ENCODE results near the gene DDX19B.
"Not testable (repeated sequence)": the region's sequence is repeated elsewhere in the genome, so short reads cannot be mapped to it uniquely, and the experiment has no call there.

DDX19B gene

DNA sequence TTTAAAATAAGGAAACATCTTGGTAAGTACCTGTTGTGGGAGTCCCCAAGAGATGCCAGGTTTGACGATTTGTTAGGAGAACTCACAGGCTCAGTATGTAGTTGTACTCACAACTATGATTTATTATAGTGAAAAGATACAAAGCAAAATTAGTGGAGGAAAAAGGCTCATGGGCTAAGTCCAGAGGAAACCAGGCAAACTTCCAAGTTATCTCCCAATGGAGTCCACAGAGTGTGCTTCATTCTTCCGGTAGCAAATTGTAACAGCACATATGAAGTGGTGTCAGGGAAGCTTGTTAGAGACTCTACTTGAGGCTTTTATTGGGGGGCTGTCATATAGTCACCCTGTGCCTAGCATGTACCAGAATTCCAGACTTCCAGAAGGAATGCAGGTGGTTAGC lies 50.0 kb downstream of the DDX19B start:
- DNase-seq (ENCODE audit: low read depth in 2 of 2, low spot score in 1 of 2), result no peak

DNA sequence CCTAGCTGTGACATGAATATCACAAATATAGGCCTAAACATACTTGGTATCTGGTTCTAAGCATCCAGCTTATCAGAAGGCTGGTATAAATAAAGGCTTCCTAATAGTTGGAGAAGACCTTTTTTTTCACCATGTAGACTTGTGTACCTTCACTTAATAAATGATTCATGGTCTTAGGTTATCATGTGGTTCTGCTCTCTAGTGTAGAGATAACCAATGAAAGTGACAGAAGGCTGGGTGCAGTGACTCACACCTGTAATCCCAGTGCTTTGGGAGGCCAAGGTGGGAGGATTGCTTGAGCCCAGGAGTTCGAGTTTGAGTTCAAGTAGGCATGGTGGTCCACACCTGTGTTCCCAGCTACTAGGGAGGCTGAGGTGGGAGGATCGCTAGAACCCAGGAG lies 50.8 kb downstream of the DDX19B start:
- no peak for DNase-seq (ENCODE audit: low read depth in 2 of 2, low spot score in 1 of 2)

DNA sequence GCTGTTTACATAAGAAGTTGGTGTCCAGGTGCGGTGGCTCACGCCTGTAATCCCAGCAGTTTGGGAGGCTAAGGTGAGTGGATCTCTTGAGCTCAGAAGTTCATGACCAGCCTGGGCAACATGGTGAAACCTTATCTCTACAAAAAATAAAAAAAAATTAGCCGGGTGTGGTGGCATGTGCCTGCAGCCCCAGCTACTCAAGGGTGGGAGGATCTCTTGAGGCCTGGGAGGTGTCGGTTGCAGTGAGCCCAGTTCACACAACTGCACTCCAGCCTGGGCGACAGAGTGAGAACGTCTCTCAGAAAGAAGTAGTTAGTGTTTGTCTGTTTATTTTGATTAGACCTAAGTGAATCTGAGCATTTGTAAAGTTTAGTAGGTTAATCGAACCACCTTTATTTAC lies 60.6 kb downstream of the DDX19B start:
- DNase-seq (ENCODE audit: low read depth in 2 of 2, low spot score in 1 of 2), result no peak

DNA sequence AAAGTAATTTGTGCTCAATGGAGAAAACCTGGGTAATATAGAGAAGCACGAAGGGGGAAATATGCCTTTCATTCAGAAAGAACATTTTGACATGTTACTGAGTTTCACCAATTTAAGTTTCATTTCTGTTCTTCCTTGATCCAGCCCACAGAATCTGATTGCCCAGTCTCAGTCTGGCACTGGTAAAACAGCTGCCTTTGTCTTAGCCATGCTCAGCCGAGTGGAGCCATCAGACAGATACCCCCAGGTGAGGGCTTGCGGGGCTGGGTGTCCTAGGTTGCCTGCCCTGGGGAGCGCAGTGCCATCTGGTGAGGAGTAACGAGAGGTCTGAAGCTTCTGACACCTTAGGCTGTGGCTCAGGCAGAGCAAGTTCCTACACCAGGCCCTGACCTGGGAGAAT lies 65.4 kb downstream of the DDX19B start:
- no peak for DNase-seq (ENCODE audit: low read depth in 2 of 2, low spot score in 1 of 2)

DNA sequence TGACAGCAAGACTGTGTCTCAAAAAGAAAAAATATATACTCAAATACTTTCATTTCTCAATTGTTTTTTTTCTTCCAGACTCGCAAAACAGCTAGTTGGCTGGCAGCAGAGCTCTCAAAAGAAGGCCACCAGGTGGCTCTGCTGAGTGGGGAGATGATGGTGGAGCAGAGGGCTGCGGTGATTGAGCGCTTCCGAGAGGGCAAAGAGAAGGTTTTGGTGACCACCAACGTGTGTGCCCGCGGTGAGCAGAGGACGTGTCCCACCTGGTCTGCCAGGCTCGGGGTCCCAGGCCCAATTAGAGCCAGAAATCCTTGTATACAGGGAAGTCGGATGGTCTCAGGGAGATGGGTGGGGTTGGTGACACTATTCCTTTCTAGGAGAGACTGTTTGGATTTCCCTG lies 71.2 kb downstream of the DDX19B start:
- not testable (repeated sequence) for DNase-seq (ENCODE audit: low read depth in 2 of 2, low spot score in 1 of 2)

DNA sequence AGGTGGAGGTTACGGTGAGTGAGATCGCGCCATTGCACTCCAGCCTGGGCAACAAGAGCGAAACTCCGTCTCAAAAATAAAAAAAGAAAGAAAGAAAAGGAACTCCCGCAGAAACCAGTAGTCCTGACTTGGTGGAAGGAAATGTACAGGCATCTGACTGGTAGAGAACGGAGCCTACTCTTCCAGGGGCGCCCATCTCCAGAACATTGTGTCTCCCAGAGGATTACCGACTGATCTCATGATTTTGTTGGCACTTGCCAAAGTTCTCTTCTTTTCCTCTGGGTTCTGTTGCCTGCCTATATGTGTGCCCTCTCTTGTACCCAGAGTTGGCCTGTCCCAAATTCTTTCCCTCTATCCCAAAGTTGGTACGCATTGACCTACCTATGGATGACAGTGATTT lies 71.9 kb downstream of the DDX19B start:
- DNase-seq (ENCODE audit: low read depth in 2 of 2, low spot score in 1 of 2), result no peak

DNA sequence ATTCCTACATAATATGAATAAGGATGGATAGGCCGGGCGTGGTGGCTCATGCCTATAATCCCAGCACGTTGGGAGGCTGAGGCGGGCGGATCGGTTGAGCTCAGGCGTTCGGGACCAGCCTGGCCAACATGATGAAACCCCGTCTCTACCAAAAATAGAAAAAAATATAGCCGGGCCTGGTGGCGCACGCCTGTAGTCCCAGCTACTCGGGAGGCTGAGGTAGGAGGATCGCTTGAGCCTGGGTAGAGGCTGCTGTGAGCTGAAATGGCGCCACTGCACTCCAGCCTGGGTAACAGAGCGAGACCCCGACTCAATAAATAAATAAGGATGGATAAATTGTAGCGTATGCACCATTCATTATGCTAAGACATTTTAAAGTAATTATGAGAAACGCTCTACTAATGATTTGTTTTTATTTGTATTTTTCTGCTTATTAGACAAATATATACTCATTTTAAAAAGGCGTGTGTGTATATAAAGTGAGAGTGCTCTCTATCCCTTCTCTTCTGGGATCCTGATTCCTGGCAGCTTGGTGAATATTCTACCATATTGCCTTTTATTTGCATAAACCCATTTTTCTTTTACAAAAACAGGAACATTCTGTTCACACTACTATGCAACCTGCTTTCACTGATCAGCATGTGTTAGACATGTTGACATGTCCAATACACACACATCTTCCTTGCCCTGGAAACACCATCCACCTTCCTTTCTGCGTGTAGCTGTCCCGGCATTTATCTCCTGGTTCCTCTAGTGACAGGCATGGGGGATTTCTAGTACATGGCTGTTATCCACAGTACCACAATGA lies 74.1 kb downstream of the DDX19B start:
- DNase-seq (ENCODE audit: low read depth in 2 of 2, low spot score in 1 of 2), result no peak

DNA sequence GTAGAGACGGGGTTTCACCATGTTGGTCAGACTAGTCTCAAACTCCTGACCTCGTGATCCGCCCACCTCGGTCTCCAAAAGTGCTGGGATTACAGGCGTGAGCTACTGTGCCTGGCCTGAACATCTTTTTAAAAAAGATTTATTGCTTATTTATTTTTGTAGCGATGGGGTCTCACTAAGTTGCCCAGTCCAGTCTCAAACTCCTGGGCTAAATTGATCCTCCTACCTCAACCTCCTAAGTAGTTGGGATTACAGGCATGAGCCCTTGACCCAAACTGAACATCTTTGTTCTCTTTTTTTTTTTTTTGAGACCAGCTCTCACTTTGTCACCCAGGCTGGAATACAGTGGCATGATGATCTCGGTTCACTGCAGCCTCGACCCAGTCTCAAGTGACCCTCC lies 75.2 kb downstream of the DDX19B start:
- DNase-seq (ENCODE audit: low read depth in 2 of 2, low spot score in 1 of 2), result no peak

DNA sequence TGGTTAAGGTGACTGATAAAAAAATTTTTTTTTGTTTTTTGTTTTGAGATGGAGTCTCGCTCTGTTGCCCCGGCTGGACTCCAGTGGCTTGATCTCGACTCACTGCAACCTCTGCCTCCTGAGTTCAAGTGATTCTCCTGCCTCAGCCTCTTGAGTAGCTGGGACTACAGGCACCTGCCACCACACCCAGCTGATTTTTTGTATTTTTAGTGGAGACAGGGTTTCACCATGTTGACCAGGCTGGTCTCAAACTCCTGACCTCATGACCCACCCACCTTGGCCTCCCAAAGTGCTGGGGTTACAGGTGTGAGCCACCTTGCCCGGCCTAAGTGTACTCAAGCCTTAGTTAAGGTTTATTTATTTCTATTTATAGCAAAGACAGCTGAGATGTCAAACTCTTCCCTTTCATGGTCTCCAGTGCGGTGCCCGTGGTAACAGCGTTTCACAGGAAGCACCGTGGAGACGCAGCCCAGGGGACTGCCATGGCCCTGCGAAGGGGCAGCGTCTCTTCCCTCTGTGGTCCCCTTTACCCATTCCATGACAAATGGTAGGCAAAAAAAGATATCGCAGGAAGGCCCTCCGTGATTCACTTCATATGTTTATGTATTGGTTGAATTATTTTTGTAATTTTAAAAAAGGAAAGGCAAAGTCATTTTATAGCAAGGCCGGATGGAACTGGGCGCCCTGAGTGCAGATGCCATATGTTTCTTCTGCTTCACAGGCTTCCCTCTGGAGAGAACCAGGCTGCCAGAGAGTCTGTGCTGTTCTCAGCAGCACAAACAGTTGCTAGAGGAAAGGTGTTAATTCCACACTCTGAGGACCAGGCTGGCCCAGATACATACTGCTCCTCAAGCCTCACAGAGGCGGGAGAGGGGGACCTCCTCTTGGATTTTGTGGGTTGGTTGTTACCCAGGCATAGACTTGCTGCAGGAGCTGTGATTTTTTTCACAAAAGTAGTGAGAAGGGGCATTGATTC lies 76.9 kb downstream of the DDX19B start:
- no peak for DNase-seq (ENCODE audit: low read depth in 2 of 2, low spot score in 1 of 2)

DNA sequence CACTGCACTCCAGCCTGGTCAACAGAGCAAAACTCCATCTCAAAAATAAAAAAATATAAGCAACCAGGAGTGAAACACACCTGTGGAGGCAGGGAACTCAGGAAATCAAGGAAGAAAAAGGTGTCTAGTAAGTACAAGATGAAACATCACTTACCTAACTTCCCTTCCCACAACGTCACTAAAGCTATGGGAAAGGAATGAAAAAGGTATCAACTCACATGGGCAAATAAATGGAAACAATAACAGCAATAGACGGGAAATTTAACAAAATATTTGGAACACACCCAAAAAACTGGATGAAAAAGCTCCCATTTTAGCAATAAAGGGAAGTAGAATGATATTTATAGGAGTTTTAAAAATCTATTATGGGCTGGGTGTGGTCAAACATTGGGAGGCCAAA lies 78.8 kb downstream of the DDX19B start:
- DNase-seq (ENCODE audit: low read depth in 2 of 2, low spot score in 1 of 2), result no peak

DNA sequence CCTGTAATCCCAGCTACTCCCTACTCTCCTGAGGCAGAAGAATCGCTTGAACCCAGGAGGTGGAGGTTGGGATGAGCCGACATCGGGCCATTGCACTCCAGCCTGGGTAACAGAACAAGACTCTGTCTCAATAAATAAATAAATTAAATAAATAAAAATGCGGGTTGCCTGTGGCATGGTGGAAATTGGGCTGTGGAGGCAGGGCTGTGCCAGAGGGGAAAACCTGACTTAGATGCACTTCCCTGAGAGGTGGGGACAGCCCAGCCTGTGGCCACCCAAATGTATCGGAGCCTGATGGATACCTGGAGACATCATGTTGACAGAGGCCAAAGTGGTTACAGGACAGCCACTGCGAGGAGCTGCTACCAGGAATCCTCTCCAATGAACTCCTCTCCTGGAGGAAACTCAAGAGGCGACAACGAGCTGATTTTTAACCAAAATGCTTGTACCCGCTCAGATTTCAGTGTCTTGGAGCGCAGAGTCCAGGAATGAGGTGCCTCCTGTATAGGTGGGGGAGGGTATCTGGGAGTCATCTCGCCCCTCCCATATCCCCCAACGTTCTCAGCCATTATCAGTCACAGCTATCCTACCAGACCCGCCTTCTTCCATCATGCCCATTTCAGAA lies 80.0 kb downstream of the DDX19B start:
- no peak for DNase-seq (ENCODE audit: low read depth in 2 of 2, low spot score in 1 of 2)

DNA sequence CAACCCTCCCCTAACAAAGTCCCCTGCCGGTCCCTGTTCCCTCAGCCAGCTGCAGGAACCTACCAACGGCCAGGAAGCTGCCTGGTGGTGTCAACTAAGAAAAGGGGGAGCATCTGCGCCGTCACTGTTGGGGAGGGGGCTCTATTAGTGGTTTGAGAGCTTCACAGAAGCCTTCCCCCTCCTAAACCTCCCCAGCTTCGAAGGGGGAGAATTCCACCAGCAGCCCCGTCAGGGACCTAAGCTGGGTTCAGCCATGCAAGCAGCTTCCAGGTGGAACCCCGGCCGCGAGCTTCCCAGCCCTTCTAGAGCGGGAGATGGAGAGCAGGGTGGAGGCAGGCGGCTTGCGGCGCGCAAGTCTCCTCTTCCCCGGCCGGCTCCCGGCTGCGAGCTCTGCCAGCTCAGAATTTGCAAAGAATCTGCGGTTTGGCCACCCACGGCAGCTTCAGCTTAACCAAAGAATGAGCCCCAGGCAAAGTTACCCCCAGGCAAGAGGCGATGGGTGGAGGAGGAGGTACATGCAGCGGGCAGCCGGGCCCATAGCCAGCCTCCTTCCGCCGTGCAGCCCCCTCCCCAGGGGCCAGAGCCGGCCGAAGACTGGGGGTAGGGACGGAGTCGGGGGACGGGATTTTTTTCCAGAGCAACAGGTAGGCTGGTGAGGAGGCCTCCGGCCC lies 81.4 kb downstream of the DDX19B start:
- DNase-seq (ENCODE audit: low read depth in 2 of 2, low spot score in 1 of 2), result peak; percentile 64 to 67

DNA sequence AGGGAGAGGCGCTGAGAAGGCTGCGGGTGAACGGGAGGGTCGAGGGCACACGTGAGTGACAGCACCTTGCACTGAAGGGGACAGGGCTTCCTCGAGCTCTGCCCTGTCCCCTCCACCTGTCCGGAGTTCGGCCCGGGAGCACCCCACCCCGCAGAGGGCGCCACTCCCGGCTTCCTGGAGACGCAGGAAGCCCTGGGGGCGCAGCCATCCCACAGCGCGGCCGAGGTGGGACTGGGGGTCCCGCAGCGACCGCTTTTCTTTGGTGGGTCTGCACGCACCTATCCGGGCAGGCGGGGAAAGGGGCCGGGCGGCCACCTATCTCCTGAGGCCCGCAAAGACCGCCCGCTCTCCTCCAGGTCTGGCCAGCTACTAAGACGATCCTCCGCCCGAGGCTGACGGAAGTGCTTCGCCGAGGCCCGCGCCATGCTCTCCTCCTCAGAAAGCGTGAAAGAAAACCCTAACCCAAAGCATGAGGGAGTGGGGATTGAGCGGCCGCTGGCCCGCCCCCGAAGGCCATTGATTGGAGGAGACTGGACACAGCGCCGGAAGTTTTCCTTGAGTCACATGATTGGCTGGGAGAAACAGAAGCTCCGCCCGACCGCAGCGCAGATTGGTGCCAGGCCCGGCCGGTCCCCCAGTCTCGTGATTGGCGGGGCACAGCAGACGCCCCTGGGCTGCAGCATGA lies 82.1 kb downstream of the DDX19B start:
- DNase-seq (ENCODE audit: low read depth in 2 of 2, low spot score in 1 of 2), result peak; percentile 90 to 91

DNA sequence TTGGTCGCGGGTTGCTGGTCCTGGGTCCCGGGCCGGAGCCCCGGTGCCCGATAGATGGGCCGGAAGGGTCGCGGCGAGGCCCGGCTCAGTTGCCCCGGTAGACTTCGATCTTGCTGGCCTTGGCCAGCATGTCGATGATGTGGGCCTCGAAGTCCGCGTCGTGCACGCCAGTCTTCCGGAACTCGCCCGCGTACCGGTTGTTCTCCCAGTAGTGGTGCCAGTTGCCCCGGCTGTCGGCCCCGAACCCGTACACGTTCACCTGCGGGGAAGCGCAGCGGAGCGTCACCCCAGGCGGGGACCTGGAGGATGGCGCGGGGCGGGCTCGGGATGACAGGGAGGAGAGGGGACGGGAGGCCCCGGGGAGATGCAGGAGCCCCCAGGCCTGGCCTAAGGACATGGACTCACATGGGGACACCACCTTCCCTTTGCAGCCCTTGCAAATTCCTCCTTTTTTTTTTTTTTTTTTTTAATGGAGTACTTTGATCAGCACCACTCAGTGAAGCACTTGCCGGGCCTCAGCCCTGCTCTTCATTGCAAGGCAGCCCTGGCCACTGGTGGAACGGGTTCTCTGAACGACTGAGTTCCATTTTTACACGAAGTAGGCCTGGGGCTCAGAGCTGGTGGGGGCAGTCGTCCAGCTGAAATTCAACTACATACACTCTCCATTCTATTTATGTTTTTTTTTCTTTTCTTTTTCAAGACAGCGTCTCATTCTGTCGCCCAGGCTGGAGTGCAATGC lies 82.8 kb downstream of the DDX19B start:
- no peak for DNase-seq (ENCODE audit: low read depth in 2 of 2, low spot score in 1 of 2)

DNA sequence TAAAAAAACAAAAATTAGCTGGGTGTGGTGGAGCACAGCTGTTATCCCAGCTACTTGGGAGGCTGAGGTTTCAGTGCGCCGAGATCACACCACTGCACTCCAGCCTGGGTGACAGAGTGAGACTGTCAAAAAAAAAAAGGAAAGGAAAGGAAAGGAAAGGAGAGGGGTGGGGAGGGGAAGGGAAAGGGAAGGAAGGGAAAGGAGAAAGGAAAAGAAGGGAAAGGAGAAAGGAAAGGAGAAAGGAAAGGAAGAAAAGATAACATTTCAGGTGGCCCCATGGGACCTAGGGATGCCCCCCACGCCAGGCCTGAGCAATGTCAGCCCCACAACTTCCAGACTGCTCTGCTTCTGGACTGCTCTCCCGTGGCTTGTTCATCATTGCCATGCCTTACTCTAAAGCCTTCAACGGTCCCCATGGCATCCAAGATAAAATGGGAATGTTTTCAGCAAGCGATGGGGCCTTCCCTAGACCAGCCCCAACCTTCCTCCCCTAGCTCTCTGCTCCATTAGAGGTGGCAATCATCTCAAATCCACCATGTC lies 84.5 kb downstream of the DDX19B start:
- no peak for DNase-seq (ENCODE audit: low read depth in 2 of 2, low spot score in 1 of 2)

All from stimulated activated CD8-positive, alpha-beta memory T cell treated with anti-CD3 and anti-CD28 coated beads, Interleukin-4, amount 100 ng/mL, for 4 hours (primary cell).